Naive B cell (primary cell): ENCODE results near the gene MXI1. TPM values are rescaled to one million over a fixed set of nuclear protein-coding genes. Genes with fewer than 3 reads are reported as not detected.

ENCODE experiments used
- ATAC-seq, 2 donors: fragments of 150-1000 bp; cut with Tn5 transposase; 2 replicates each; pipeline ENCODE4 v1.10.0; 2021; ENCODE audit warnings: low read depth in 2 of 2, mild to moderate bottlenecking in 2 of 2, moderate library complexity in 2 of 2
- DNase-seq: peaks from one replicate; pipeline ENCODE4 v3.0.0; 2022
- H3K27ac Mint-ChIP-seq, 6 donors: one replicate each; pipeline ENCODE4 v1.8.0; 2020 to 2022; ENCODE audit warnings: mild to moderate bottlenecking in 6 of 6, mixed read lengths in 6 of 6, moderate library complexity in 5 of 6, inconsistent platforms in 2 of 6
- H3K27me3 Mint-ChIP-seq, 3 donors: one replicate each; pipeline ENCODE4 v1.8.0; 2021 to 2022; ENCODE audit warnings: mixed read lengths in 3 of 3, mild to moderate bottlenecking in 1 of 3
- H3K36me3 Mint-ChIP-seq, 2 donors: one replicate each; pipeline ENCODE4 v1.8.0; 2020 to 2022; ENCODE audit warnings: mixed read lengths in 2 of 2, inconsistent platforms in 1 of 2, mild to moderate bottlenecking in 1 of 2
- H3K4me1 Mint-ChIP-seq, 3 donors: one replicate each; pipeline ENCODE4 v1.8.0; 2020 to 2022; ENCODE audit warnings: mixed read lengths in 3 of 3, inconsistent platforms in 1 of 3, mild to moderate bottlenecking in 1 of 3, moderate library complexity in 1 of 3
- H3K4me3 Mint-ChIP-seq, 8 donors: one replicate each; pipeline ENCODE4 v1.8.0; 2020 to 2022; ENCODE audit warnings: mild to moderate bottlenecking in 8 of 8, mixed read lengths in 8 of 8, moderate library complexity in 8 of 8, inconsistent platforms in 2 of 8
- H3K9me3 Mint-ChIP-seq, 7 donors: one replicate each; pipeline ENCODE4 v1.8.0; 2020 to 2022; ENCODE audit warnings: mixed read lengths in 7 of 7, mild to moderate bottlenecking in 5 of 7, inconsistent platforms in 2 of 7, moderate library complexity in 1 of 7
- polyA plus RNA-seq, 6 donors: library from polyadenylated mRNA; unstranded; fragments of 300-500 nt; fragmentation: Illumina TruSeq; gene quantifications; one replicate each; pipeline ENCODE4 v1.2.3, GENCODE V29; 2021; ENCODE audit warnings: low read depth in 6 of 6

MXI1 gene
- polyA plus RNA-seq, 6 donors from 2014 or later, result 30.6 to 56.1 (median 44.9) TPM

- Mint-ChIP-seq H3K9me3 (no peaks in the 10 kb centered on the region), H3K27me3 (peaks cover 0 to 12% (median 0%) of the 10 kb centered on the region in 3 donors), H3K36me3 (no peaks in the 10 kb centered on the region), H3K27ac (peak overlapping the region in 1 of 6 donors; percentile 63), H3K4me3 (peak overlapping the region in 4 of 8 donors; percentile 37 to 86 (median 59)), H3K4me1 (peaks cover 30 to 35% (median 32%) of the 10 kb centered on the region in 3 donors)
- DNase-seq, result no peak
- ATAC-seq, result no peak
These were observed 15.4 kb downstream of the MXI1 start for GRCh38 chr10:110222641-110223297.

GRCh38 chr10:110223298-110223925 is 16.0 kb downstream of the MXI1 start:
- Mint-ChIP-seq H3K27me3 (peaks cover 0 to 12% (median 0%) of the 10 kb centered on the region in 3 donors), H3K9me3 (no peaks in the 10 kb centered on the region), H3K36me3 (peaks cover 0 to 2% of the 10 kb centered on the region in 2 donors), H3K27ac (no peak overlapping the region), H3K4me3 (peak overlapping the region in 3 of 8 donors; percentile 18 to 84 (median 74)), H3K4me1 (peaks cover 30 to 40% (median 35%) of the 10 kb centered on the region in 3 donors)
- DNase-seq (no peak), ATAC-seq (no peak)

GRCh38 chr10:110224992-110225391 is 17.6 kb downstream of the MXI1 start:
- DNase-seq, result no peak
- peaks cover 0 to 6% of the 10 kb centered on the region in 2 donors for H3K36me3 Mint-ChIP-seq
- no peak for ATAC-seq
- H3K9me3 Mint-ChIP-seq, result no peaks in the 10 kb centered on the region
- peaks cover 26 to 41% (median 30%) of the 10 kb centered on the region in 3 donors for H3K4me1 Mint-ChIP-seq
- H3K27me3 Mint-ChIP-seq, result peaks cover 0 to 12% (median 0%) of the 10 kb centered on the region in 3 donors
- peak overlapping the region; percentile 88 to 95 (median 92) for H3K4me3 Mint-ChIP-seq
- H3K27ac Mint-ChIP-seq, result peak overlapping the region in 5 of 6 donors; percentile 89 to 95 (median 94)

GRCh38 chr10:110225441-110225755 is 18.0 kb downstream of the MXI1 start:
- peak overlapping the region; percentile 88 to 95 (median 92) for H3K4me3 Mint-ChIP-seq
- peaks cover 0 to 12% (median 0%) of the 10 kb centered on the region in 3 donors for H3K27me3 Mint-ChIP-seq
- DNase-seq, result no peak
- peaks cover 0 to 6% of the 10 kb centered on the region in 2 donors for H3K36me3 Mint-ChIP-seq
- peaks cover 26 to 41% (median 30%) of the 10 kb centered on the region in 3 donors for H3K4me1 Mint-ChIP-seq
- no peaks in the 10 kb centered on the region for H3K9me3 Mint-ChIP-seq
- H3K27ac Mint-ChIP-seq, result peak overlapping the region; percentile 72 to 95 (median 94)
- no peak for ATAC-seq

GRCh38 chr10:110225756-110226542 is 18.5 kb downstream of the MXI1 start:
- no peaks in the 10 kb centered on the region for H3K9me3 Mint-ChIP-seq
- peaks cover 26 to 41% (median 30%) of the 10 kb centered on the region in 3 donors for H3K4me1 Mint-ChIP-seq

GRCh38 chr10:110226543-110226925 is 19.1 kb downstream of the MXI1 start:
- ATAC-seq (peak; percentile 10 to 23), DNase-seq (peak; percentile 83)
- Mint-ChIP-seq H3K27ac (peak overlapping the region; percentile 89 to 98 (median 97)), H3K4me3 (peak overlapping the region; percentile 91 to 97 (median 96)), H3K27me3 (peaks cover 0 to 12% (median 0%) of the 10 kb centered on the region in 3 donors), H3K36me3 (peaks cover 0 to 6% of the 10 kb centered on the region in 2 donors), H3K9me3 (no peaks in the 10 kb centered on the region), H3K4me1 (peaks cover 25 to 38% (median 29%) of the 10 kb centered on the region in 3 donors)

More at GRCh38 chr10:110225756-110226542, 18.5 kb downstream of the MXI1 start:
- Mint-ChIP-seq H3K27me3 (peaks cover 0 to 12% (median 0%) of the 10 kb centered on the region in 3 donors), H3K36me3 (peaks cover 0 to 6% of the 10 kb centered on the region in 2 donors), H3K4me3 (peak overlapping the region; percentile 91 to 97 (median 96)), H3K27ac (peak overlapping the region; percentile 89 to 98 (median 97))
- peak; percentile 87 for DNase-seq
- peak; percentile 63 to 66 for ATAC-seq

- Mint-ChIP-seq H3K9me3 (no peaks in the 10 kb centered on the region), H3K4me1 (peaks cover 19 to 32% (median 23%) of the 10 kb centered on the region in 3 donors), H3K4me3 (peak overlapping the region; percentile 91 to 97 (median 96)), H3K27ac (peak overlapping the region; percentile 89 to 98 (median 97)), H3K27me3 (peaks cover 0 to 12% (median 0%) of the 10 kb centered on the region in 3 donors), H3K36me3 (peaks cover 0 to 8% of the 10 kb centered on the region in 2 donors)
- DNase-seq (peak; percentile 67), ATAC-seq (peak; percentile 46 to 47)
These were observed 19.7 kb downstream of the MXI1 start for GRCh38 chr10:110226926-110227641.

- H3K4me1 Mint-ChIP-seq, result peaks cover 16 to 25% (median 19%) of the 10 kb centered on the region in 3 donors
- no peak for DNase-seq
- H3K36me3 Mint-ChIP-seq, result peaks cover 0 to 14% of the 10 kb centered on the region in 2 donors
- ATAC-seq, result no peak
- peak overlapping the region in 5 of 6 donors; percentile 81 to 97 (median 94) for H3K27ac Mint-ChIP-seq
- no peaks in the 10 kb centered on the region for H3K9me3 Mint-ChIP-seq
- H3K27me3 Mint-ChIP-seq, result peaks cover 0 to 8% (median 0%) of the 10 kb centered on the region in 3 donors
- H3K4me3 Mint-ChIP-seq, result peak overlapping the region; percentile 34 to 97 (median 92)
These were observed 20.7 kb downstream of the MXI1 start for GRCh38 chr10:110228066-110228465.

GRCh38 chr10:110229155-110229554 is 21.8 kb downstream of the MXI1 start:
- no peaks in the 10 kb centered on the region for H3K9me3 Mint-ChIP-seq
- peak overlapping the region in 4 of 8 donors; percentile 91 to 97 (median 92) for H3K4me3 Mint-ChIP-seq
- H3K27ac Mint-ChIP-seq, result peak overlapping the region in 3 of 6 donors; percentile 13 to 73 (median 33)
- H3K36me3 Mint-ChIP-seq, result peaks cover 0 to 14% of the 10 kb centered on the region in 2 donors
- DNase-seq (no peak), ATAC-seq (no peak)
- peaks cover 0 to under 1% (median 0%) of the 10 kb centered on the region in 3 donors for H3K27me3 Mint-ChIP-seq
- H3K4me1 Mint-ChIP-seq, result peaks cover 15 to 25% (median 19%) of the 10 kb centered on the region in 3 donors

- Mint-ChIP-seq H3K4me1 (peaks cover 0 to 3% (median 2%) of the 10 kb centered on the region in 3 donors), H3K27ac (no peak overlapping the region), H3K9me3 (peaks cover 0 to 5% (median 1%) of the 10 kb centered on the region in 7 donors), H3K36me3 (peaks cover 10 to 14% of the 10 kb centered on the region in 2 donors), H3K27me3 (no peaks in the 10 kb centered on the region), H3K4me3 (no peak overlapping the region)
- ATAC-seq (no peak), DNase-seq (no peak)
These were observed 26.4 kb downstream of the MXI1 start for GRCh38 chr10:110233846-110234245.

- H3K27me3 Mint-ChIP-seq, result no peaks in the 10 kb centered on the region
- no peak for DNase-seq
- H3K4me3 Mint-ChIP-seq, result no peak overlapping the region
- H3K4me1 Mint-ChIP-seq, result peaks cover 12 to 19% (median 18%) of the 10 kb centered on the region in 3 donors
- ATAC-seq, result no peak
- peaks cover 0 to 5% (median 3%) of the 10 kb centered on the region in 7 donors for H3K9me3 Mint-ChIP-seq
- H3K27ac Mint-ChIP-seq, result no peak overlapping the region
- H3K36me3 Mint-ChIP-seq, result peaks cover 7 to 21% of the 10 kb centered on the region in 2 donors
These were observed 30.6 kb downstream of the MXI1 start for GRCh38 chr10:110237894-110238480.

- no peak for ATAC-seq
- Mint-ChIP-seq H3K36me3 (peaks cover 8 to 25% of the 10 kb centered on the region in 2 donors), H3K4me1 (peaks cover 12 to 19% (median 18%) of the 10 kb centered on the region in 3 donors), H3K4me3 (no peak overlapping the region), H3K27me3 (no peaks in the 10 kb centered on the region), H3K9me3 (peaks cover 0 to 5% (median 3%) of the 10 kb centered on the region in 7 donors), H3K27ac (no peak overlapping the region)
- no peak for DNase-seq
These were observed 32.5 kb downstream of the MXI1 start for GRCh38 chr10:110239892-110240291.
